GM18507 (cell line): ENCODE measurements around the gene TFB1M.
"Not testable (repeated sequence)": the region's sequence is repeated elsewhere in the genome, so short reads cannot be mapped to it uniquely, and the experiment has no call there.

Experiments used
- DNase-seq: peaks from one replicate; pipeline ENCODE4 v3.0.0; 2011; ENCODE audit warnings: low read depth; ENCODE audit not compliant: insufficient read length; ENCODE audit errors: extremely low spot score
- FAIRE-seq: peaks from 2 replicates; lab custom pipeline; 2011; peaks lifted over from hg19 to GRCh38; lab: Jason Lieb, UNC

The TFB1M gene

DNA sequence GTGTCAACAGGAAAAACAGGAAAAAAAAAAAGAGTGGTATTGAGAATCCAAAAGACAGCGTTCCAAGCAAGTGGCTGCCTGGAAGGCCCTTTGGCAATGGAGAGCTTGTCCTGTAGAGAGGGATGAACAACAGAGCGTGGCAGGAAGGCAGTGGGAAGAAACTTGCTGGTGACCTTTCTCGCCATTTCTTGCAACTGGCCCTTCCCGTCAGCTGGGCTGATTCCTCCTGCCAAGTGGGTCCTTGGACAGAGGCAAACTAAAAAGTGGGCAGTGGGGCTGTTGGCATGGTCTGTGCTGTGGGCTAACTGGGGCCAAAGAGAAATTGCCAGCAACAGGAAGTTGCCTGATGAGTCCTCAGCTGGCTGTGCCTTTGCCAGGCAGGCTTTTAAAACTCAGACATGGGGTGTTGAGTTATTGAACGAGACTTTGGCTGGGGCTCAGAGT lies 94.4 kb downstream of the TFB1M start:
- DNase-seq, result no peak
- no peak for FAIRE-seq

DNA sequence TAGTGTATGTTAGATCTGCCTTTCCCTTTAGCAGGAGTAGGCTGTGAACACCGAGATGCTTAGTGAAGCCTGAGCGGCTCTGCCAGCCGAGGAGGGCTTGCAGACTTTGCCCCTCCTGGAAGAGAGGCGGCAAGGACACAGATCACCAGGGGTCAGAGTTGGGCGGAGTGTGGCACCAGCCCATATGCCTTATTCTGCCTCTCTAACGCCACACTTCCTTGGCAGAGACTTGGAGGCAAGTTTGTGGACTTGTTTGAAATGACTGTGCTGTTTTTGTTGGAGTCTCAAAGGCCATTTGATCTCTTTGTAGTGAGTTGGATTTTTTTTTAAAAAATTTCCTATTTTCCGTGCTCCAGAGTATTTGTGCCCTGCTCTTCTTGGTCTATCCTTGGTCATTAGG lies 95.0 kb downstream of the TFB1M start:
- FAIRE-seq, result no peak
- no peak for DNase-seq

DNA sequence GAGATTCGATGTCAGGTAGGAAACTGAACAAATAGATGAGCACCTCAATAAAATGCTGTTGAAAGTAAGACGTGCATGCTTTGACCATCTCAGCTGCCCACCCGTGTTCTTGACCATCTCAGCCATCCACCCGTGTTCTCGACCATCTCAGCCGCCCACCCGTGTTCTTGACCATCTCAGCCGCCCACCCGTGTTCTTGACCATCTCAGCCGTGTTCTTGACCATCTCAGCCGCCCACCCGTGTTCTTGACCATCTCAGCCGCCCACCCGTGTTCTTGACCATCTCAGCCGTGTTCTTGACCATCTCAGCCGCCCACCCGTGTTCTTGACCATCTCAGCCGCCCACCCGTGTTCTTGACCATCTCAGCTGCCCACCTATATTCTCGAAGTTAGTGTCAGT lies 95.6 kb downstream of the TFB1M start:
- FAIRE-seq, DNase-seq: not testable (repeated sequence)

DNA sequence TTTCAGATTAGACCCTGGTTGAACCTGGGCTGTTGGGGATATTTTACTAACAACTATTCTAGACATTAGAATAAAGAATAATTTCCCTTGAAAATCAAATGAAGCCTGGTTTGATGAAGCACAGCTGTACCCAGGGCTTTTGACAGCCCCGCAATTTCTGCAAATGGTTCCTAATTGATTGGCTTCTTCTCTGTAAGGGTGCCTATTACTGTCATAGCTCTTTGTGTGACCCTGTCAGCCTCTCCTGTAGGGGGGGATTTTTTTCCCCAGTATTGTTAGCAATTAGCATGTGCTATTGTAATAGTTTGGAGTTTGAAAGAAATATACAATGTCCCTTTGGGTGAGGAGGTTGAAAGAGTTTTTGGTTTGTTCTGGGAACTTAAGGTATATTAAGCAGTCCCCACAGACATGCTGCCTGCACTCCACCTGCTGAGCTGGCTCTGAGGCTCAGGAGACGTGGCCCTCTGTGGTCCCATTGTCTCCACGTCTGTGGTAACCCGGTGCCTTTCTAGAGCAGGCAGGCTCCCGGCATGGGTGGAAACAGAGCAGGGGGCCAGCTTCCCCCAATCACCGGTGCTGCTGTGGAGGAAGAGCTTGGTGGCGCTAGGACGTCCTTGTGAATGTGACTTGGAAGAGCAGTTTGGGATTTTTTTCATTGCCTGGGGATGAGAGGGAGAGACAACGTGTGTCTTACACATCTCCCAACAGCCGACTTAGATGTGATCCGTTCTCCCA lies 97.8 kb downstream of the TFB1M start:
- FAIRE-seq (no peak), DNase-seq (no peak)

DNA sequence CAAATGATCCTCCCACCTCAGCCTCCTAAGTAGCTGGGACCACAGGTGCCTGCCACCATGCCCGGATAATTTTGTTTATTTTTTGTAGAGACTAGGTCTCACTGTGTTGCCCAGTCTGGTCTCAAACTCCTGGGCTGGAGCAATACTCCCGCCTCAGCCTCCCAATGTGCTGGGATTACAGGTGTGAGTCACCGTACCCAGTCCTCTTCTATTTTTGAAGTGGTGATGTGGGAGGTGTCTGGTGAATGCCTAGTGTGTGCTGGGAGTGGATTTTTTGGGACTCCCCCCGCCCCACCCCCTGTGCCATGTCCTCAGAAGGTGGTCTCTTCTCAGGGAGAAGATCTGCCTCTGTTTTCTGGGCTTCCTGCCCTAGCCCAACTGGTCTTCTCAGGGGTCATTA lies 98.4 kb downstream of the TFB1M start:
- no peak for DNase-seq
- no peak for FAIRE-seq

DNA sequence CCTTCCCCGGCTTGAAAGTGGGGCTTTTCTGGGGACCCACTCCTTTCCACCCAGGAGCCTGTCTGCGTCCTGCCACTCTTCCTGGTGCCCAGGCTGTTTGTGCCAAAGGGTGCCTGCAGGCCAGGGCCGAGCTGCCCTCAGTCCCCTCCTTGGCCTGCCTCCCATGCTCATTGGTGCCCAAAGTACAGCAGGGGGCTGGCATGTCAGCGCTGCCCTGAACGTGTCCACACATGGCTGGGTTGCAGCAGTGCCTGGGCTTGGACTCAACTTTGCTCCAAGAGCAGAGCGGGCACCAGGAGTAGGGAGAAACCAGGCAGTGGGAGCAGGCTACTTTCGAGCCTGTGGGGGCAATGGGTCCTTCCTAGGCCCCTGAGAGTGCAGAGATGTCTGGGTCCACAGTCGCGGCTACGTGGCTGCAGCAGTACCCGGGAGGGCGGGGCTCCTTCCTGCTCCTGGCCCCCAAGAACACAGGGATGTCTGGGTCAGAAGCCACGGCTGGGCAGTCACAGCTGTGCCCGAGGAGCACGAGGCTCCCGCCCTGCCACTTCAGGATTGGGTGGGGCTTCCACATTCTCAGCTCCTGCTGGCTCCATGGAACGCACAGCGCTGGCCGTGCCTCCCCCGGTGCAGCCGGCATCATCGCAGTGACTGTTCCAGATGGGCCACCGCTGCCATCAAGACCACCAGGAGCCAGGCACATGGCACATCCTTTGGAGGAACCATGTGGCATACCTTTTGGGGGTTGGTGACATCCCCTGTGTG lies 100.5 kb downstream of the TFB1M start:
- FAIRE-seq (no peak), DNase-seq (no peak)

DNA sequence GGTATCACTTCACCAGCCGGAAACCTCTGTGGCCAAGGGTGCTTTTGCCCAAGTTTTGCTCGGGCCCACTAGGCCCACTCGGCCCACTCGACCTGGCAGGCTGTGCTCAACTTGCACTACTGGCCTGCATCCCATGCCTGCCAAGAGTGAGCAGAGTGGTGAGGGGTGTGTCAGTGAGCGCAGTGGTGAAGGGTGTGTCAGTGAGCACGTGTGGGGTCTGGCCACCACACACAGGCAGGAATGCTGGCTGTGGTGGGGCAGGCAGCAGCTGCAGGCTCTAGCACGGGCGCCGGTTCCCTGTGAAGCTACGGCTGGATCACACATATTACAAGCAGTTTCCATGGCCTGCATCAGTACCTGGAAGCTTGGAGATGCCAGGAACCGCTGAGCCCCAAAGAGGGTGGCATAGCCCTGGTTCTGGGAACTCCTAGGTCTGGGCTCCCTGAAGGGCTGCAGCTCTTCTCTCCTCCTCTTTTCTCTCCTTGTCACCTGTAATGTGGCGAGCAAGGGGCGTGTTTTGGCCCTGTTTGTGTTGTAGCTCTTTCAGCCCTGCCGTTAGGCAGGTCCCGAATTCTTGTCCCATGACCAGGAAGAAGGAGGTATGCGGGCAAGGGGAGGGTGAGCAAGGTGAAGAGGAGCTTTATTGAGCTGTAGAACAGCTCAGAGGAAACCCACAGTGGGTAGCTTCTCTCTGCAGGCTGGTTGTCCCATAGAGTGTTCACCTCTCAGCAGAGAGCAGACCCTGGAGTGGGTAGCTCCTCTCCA lies 101.5 kb downstream of the TFB1M start:
- DNase-seq, result no peak
- FAIRE-seq, result no peak

DNA sequence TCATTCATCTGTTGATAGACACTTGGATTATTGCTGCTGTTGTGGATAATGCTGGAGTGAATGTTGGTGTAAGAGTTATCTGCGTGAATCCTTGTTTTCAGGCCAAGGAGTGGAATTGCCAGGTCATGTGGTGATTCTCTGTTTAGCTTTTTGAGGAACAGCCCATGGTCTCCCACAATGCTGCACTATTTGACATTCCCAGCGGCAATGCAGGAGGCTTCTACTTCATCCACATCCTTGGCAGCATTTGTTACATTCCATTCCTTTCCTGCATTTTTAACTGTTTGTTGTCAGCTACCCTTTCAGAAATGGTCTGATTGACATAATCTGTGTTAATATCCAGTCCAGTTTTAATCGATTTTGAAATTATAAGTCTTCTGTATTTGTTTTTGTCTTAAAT lies 102.2 kb downstream of the TFB1M start:
- no peak for FAIRE-seq
- DNase-seq, result no peak

DNA sequence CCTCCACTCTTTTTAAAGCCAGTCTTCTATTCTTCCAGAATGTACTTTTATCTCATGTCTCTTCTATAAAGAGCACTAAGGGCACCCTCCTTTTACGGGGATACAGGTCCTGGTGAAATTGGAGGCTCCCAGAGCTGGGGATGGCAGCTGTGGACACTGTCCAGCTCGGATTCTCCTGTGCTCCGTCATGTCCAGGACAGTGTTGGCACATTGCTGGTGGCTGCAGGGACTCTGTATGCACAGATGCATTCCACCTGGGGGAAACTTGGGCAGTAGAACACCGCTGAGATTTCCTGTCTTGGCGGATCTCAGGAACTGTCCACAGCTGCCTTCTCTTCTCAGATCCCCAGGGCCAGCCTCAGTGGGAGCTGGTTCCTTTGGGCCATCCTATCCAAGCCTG lies 107.1 kb downstream of the TFB1M start:
- FAIRE-seq, result no peak

More for the DNA sequence above, 107.1 kb downstream of the TFB1M start:
- no peak for DNase-seq
